ENCODE results near the gene VAV2.

VAV2 gene

GRCh38 chr9:133733796-133734533 lies 258.2 kb downstream of the VAV2 start:
- TF ChIP-seq, protein P1, sequence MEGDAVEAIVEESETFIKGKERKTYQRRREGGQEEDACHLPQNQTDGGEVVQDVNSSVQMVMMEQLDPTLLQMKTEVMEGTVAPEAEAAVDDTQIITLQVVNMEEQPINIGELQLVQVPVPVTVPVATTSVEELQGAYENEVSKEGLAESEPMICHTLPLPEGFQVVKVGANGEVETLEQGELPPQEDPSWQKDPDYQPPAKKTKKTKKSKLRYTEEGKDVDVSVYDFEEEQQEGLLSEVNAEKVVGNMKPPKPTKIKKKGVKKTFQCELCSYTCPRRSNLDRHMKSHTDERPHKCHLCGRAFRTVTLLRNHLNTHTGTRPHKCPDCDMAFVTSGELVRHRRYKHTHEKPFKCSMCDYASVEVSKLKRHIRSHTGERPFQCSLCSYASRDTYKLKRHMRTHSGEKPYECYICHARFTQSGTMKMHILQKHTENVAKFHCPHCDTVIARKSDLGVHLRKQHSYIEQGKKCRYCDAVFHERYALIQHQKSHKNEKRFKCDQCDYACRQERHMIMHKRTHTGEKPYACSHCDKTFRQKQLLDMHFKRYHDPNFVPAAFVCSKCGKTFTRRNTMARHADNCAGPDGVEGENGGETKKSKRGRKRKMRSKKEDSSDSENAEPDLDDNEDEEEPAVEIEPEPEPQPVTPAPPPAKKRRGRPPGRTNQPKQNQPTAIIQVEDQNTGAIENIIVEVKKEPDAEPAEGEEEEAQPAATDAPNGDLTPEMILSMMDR (IDR thresholded peaks at IDR 0.05; ENCODE audit: borderline replicate concordance, control extremely low read depth, extremely low read depth, insufficient read depth, missing control alignments), result no peak
- in situ Hi-C loops (cut with MboI; ENCODE audit: low sequenced_read_pairs, unreplicated experiment), result loop anchor here (25.0 kb wide), 1 partner anchor 197 kb away; the partner anchor contains the start of gene ADAMTSL2
- peak; percentile 57 for DNase-seq (ENCODE audit: low spot score)

- in situ Hi-C loops (cut with MboI; ENCODE audit: low sequenced_read_pairs, unreplicated experiment), result loop anchor here (25.0 kb wide), 1 partner anchor 196 kb away; the partner anchor contains the start of gene ADAMTSL2
- no peak for DNase-seq (ENCODE audit: low spot score)
- TF ChIP-seq, protein P1 (IDR thresholded peaks at IDR 0.05; ENCODE audit: borderline replicate concordance, control extremely low read depth, extremely low read depth, insufficient read depth, missing control alignments), result no peak
These were observed 258.7 kb downstream of the VAV2 start for GRCh38 chr9:133733421-133733795.

DNA sequence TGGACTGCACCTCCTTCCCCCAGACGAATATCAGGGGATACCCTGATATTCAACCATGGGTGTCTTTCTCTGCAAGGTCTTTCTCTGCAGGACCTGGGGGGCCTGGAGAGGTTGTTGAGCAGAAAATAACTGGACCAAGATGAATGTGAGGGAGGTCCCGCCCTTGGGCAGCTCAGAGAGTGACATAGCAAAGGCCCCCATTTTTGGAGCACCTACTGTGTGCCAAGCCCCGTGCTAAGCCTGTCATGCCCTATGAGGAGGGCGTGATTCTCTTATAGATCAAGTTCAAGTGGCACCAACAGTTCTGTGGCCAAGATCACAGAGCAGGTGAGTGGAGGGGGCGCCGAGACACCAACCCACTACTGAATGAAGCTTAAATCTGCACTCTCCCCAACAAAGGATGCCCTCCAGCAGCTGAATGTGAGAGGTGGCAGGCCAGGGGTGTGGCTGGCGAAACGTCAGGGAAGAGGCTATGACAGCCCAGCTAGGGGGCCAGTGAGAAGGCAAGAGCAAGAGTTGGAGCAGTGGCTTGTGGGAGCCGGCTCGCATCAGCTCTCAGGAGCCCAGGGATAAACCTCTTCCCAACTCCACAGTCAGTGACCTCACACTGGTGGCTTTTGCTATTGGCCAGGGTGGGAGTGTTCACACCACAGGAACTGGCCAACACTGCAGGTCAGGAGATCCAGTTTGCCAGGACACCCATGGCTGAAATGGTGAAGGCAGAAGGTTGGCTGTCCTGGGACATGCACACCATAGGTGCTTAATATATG lies 259.3 kb downstream of the VAV2 start:
- in situ Hi-C loops (cut with MboI; ENCODE audit: low sequenced_read_pairs, unreplicated experiment), result loop anchor here (25.0 kb wide), 1 partner anchor 196 kb away; the partner anchor contains the start of gene ADAMTSL2
- DNase-seq (ENCODE audit: low spot score), result no peak
- TF ChIP-seq, protein P1 (IDR thresholded peaks at IDR 0.05; ENCODE audit: borderline replicate concordance, control extremely low read depth, extremely low read depth, insufficient read depth, missing control alignments), result no peak

DNA sequence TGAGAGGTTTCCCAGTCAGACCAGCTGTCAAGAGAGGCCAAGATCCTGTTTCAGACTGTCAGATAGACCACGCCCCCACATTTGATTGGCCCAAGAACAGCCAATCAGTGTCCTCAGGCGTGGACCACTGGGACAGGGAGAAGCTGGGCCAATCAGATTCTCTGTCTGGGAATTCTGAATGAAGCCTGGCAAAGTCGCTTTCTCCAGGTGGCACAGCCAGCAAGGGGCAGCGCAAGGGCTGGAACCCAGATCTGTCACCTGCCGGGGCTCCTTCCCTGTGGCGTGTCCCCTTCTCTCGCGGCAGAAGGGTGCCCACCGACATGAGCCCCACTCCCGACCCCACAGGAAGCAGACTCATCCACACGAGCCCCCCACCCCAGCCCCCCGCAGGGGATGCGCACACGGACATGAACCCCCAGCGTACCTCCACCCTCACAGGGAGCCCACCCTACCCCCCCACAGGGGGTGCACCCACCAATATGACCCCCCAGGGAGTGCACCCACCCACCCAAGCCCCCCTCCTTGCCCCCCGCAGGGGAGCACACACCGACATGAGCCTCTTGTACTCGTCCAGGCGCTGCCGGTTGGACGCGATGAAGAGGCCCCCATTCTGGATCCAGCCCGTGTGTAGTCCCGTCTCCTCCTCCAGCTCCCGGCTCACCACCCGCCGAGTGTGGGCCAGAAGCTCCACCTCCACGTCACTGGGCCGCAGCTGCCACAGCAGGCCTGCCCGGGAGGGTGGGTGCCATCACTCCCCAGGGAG lies 260.1 kb downstream of the VAV2 start:
- TF ChIP-seq, protein P1 (IDR thresholded peaks at IDR 0.05; ENCODE audit: borderline replicate concordance, control extremely low read depth, extremely low read depth, insufficient read depth, missing control alignments), result no peak
- no peak for DNase-seq (ENCODE audit: low spot score)
- in situ Hi-C loops (cut with MboI; ENCODE audit: low sequenced_read_pairs, unreplicated experiment), result loop anchor here (25.0 kb wide), 1 partner anchor 195 kb away; the partner anchor contains the start of gene ADAMTSL2

GRCh38 chr9:133730994-133731715 lies 261.0 kb downstream of the VAV2 start:
- TF ChIP-seq, protein P1 (IDR thresholded peaks at IDR 0.05; ENCODE audit: borderline replicate concordance, control extremely low read depth, extremely low read depth, insufficient read depth, missing control alignments), result no peak
- in situ Hi-C loops (cut with MboI; ENCODE audit: low sequenced_read_pairs, unreplicated experiment), result loop anchor here (25.0 kb wide), 1 partner anchor 194 kb away; the partner anchor contains the start of gene ADAMTSL2
- no peak for DNase-seq (ENCODE audit: low spot score)

Measured in GM13976 (cell line).